Keratinocyte (primary cell): Measurements from ENCODE around the gene MINK1. TPM values are rescaled to one million over a fixed set of nuclear protein-coding genes. Genes with fewer than 3 reads are reported as not detected.
A peak's percentile ranks its signal among the peaks of the same experiment; 100 is the strongest.

Source experiments
- DNase-seq: peaks from one replicate; pipeline ENCODE4 v3.0.0-alpha.2; 2011; ENCODE audit warnings: low read depth, missing footprints, low spot score
- FAIRE-seq: peaks from 2 replicates; lab custom pipeline; 2011; peaks lifted over from hg19 to GRCh38; lab: Jason Lieb, UNC
- H2AFZ ChIP-seq: 2 replicates; pipeline ENCODE4 v1.6.0; 2012; ENCODE audit warnings: low read length, control low read depth, inconsistent platforms; ENCODE audit not compliant: control insufficient read depth
- H3K27ac ChIP-seq: 2 replicates; pipeline ENCODE4 v1.5.1; 2011; ENCODE audit warnings: low read length; ENCODE audit not compliant: control insufficient read depth, insufficient read depth
- H3K27me3 ChIP-seq: 3 replicates; pipeline ENCODE4 v1.6.0; 2011; ENCODE audit warnings: low read length; ENCODE audit not compliant: control insufficient read depth, insufficient read depth; ENCODE audit errors: extremely low read depth
- H3K36me3 ChIP-seq, 2 experiments: 2 replicates in 1 of 2; 3 replicates in 1 of 2; pipeline ENCODE4 v1.5.1; 2011; ENCODE audit warnings: low read length in 2 of 2, mild to moderate bottlenecking in 1 of 2; ENCODE audit not compliant: control insufficient read depth in 2 of 2, insufficient read depth in 2 of 2; ENCODE audit errors: extremely low read depth in 1 of 2
- H3K4me1 ChIP-seq: 3 replicates; pipeline ENCODE4 v1.5.1; 2011; ENCODE audit warnings: low read length; ENCODE audit not compliant: control insufficient read depth, insufficient read depth; ENCODE audit errors: extremely low read depth
- H3K4me2 ChIP-seq: 3 replicates; pipeline ENCODE4 v1.6.0; 2011; ENCODE audit warnings: low read depth, low read length; ENCODE audit not compliant: control insufficient read depth, insufficient read depth; ENCODE audit errors: extremely low read depth
- H3K4me3 ChIP-seq, 3 experiments: fragments of 200-600 bp in 1 of 3; sonication (generic) in 1 of 3; 2 replicates in 2 of 3; 3 replicates in 1 of 3; pipeline ENCODE4 v1.5.1; 2011 to 2016; ENCODE audit warnings: low read length in 3 of 3, mild to moderate bottlenecking in 3 of 3, control low read depth in 2 of 3, inconsistent platforms in 1 of 3, low read depth in 1 of 3, mixed read lengths in 1 of 3, mixed run types in 1 of 3, moderate library complexity in 1 of 3; ENCODE audit not compliant: control insufficient read depth in 2 of 3, insufficient read depth in 2 of 3; ENCODE audit errors: extremely low read depth in 1 of 3
- H3K79me2 ChIP-seq: 2 replicates; pipeline ENCODE4 v1.6.0; 2012; ENCODE audit warnings: low read length; ENCODE audit not compliant: control insufficient read depth, insufficient read depth
- H3K9ac ChIP-seq: 3 replicates; pipeline ENCODE4 v1.6.0; 2011; ENCODE audit warnings: low read length; ENCODE audit not compliant: control insufficient read depth, insufficient read depth; ENCODE audit errors: extremely low read depth
- H3K9me1 ChIP-seq: 3 replicates; pipeline ENCODE4 v1.6.0; 2011; ENCODE audit warnings: low read length; ENCODE audit not compliant: control insufficient read depth, insufficient read depth; ENCODE audit errors: extremely low read depth
- H3K9me3 ChIP-seq: 2 replicates; pipeline ENCODE4 v1.5.1; 2012; ENCODE audit warnings: low read depth, low read length; ENCODE audit not compliant: control insufficient read depth
- H4K20me1 ChIP-seq: 3 replicates; pipeline ENCODE4 v1.6.0; 2011; ENCODE audit warnings: low read length; ENCODE audit not compliant: control insufficient read depth, insufficient read depth; ENCODE audit errors: extremely low read depth
- CTCF ChIP-seq, 3 experiments: IDR thresholded peaks in 1 of 3; conservative IDR thresholded peaks in 1 of 3; optimal IDR thresholded peaks in 1 of 3; 2 replicates in 2 of 3; 3 replicates in 1 of 3; pipeline versions ENCODE3 to v1.5.1; 2011; ENCODE audit warnings: low read length in 3 of 3, mild to moderate bottlenecking in 3 of 3, moderate library complexity in 2 of 3, control low read depth in 1 of 3, inconsistent platforms in 1 of 3; ENCODE audit not compliant: insufficient read depth in 2 of 3; ENCODE audit errors: extremely low read depth in 1 of 3
- EZH2 ChIP-seq: IDR thresholded peaks from one replicate; pipeline ENCODE4 v1.6.1; 2012; ENCODE audit warnings: inconsistent platforms, mild to moderate bottlenecking, low read length, moderate library complexity
- dilution Hi-C: fragments of 300-500 bp; cut with MboI; formaldehyde crosslinking; loops from one replicate; pipeline ENCODE4 v1.7.0; 2020; ENCODE audit warnings: low sequenced_read_pairs; ENCODE audit not compliant: extremely low pct_ligation_motif_present
- polyA plus RNA-seq, 5 experiments: library from polyadenylated mRNA; depleted of rRNA in 3 of 5; stranded (reverse) in 3 of 5; stranded (forward) in 1 of 5; unstranded in 1 of 5; fragments of >200 nt; gene quantifications; 1 replicate in 1 of 5; 2 replicates in 3 of 5; 3 replicates in 1 of 5; pipeline versions ENCODE4 v1.2.1 to v1.2.3, GENCODE V29; 2011 to 2012; ENCODE audit warnings: missing spikeins in 2 of 5, low read depth in 1 of 5, low replicate concordance in 1 of 5

Gene MINK1
- polyA plus RNA-seq, 1 donor (not counting 4 experiments of a cell fraction or from before 2014, with no cell fraction given) = 82.8 TPM

DNA sequence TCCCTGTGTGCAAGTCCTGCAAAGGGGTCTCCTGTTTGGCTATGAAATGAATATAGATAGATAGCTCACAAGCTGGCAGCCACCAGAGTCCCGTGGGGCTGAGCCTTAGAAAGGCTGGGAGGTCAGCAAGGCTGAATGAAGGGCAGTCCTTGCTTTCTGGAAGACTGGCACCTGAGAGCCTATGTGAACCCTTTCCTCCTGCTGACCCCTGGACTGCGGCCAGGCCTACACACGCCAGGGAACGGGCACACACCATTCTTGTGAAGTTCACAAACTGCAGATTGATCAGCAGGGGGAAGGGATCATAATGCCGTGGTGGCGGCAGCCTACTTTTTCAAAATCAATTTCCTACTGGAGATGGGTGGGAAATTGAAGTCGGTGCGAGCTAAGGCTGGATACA, 65.2 kb downstream of the MINK1 start:
- Histone ChIP-seq H3K9me3 (no peaks in the 10 kb centered on the region), H2AFZ (no peak overlapping the region), H3K9me1 (no peaks in the 10 kb centered on the region), H3K36me3 (peaks cover 28 to 30% of the 10 kb centered on the region in 2 experiments), H3K27ac (no peak overlapping the region), H3K79me2 (no peaks in the 10 kb centered on the region), H3K4me3 (no peak overlapping the region), H3K4me1 (peaks cover 13% of the 10 kb centered on the region), H4K20me1 (peaks cover 14% of the 10 kb centered on the region), H3K4me2 (no peak overlapping the region), H3K9ac (no peak overlapping the region), H3K27me3 (no peaks in the 10 kb centered on the region)
- dilution Hi-C loops = no loop called here
- DNase-seq = no peak
- no peak for FAIRE-seq
- TF ChIP-seq EZH2 (no peak), CTCF (optimal IDR thresholded peaks at IDR 0.05 in 1 of 3, IDR thresholded peaks at IDR 0.05 in 1 of 3, conservative IDR thresholded peaks at IDR 0.05 in 1 of 3; ENCODE audit: extremely low read depth in 1 of 3, insufficient read depth in 2 of 3, low read length in 3 of 3) (no peak)

GRCh38 chr17:4898927-4899326, 65.8 kb downstream of the MINK1 start:
- no peaks in the 10 kb centered on the region for H3K9me1 ChIP-seq
- H3K36me3 ChIP-seq = peaks cover 22 to 24% of the 10 kb centered on the region in 2 experiments
- H3K79me2 ChIP-seq = no peaks in the 10 kb centered on the region
- DNase-seq = no peak
- H4K20me1 ChIP-seq = peaks cover 15% of the 10 kb centered on the region
- H3K4me1 ChIP-seq = peaks cover 16% of the 10 kb centered on the region
- TF ChIP-seq EZH2 (no peak), CTCF (optimal IDR thresholded peaks at IDR 0.05 in 1 of 3, IDR thresholded peaks at IDR 0.05 in 1 of 3, conservative IDR thresholded peaks at IDR 0.05 in 1 of 3; ENCODE audit: extremely low read depth in 1 of 3, insufficient read depth in 2 of 3, low read length in 3 of 3) (no peak)
- no peaks in the 10 kb centered on the region for H3K27me3 ChIP-seq
- dilution Hi-C loops = no loop called here
- FAIRE-seq = no peak
- peak overlapping the region; percentile 64 for H3K4me2 ChIP-seq
- no peak overlapping the region for H3K4me3 ChIP-seq
- H2AFZ ChIP-seq = no peak overlapping the region
- no peak overlapping the region for H3K27ac ChIP-seq
- peak overlapping the region; percentile 15 for H3K9ac ChIP-seq
- no peaks in the 10 kb centered on the region for H3K9me3 ChIP-seq
